ENCODE results near the gene LCE1A.

The LCE1A gene, protein sequence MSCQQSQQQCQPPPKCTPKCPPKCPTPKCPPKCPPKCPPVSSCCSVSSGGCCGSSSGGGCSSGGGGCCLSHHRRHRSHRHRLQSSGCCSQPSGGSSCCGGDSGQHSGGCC

GRCh38 chr1:152827173-152827572, at the start of gene LCE1A:
Gene LCE1A, plus strand, starts transcription at chr1:152827473. Its CDS starts 0 bp downstream, at chr1:152827473.
- DNase-seq, result no peak

DNA sequence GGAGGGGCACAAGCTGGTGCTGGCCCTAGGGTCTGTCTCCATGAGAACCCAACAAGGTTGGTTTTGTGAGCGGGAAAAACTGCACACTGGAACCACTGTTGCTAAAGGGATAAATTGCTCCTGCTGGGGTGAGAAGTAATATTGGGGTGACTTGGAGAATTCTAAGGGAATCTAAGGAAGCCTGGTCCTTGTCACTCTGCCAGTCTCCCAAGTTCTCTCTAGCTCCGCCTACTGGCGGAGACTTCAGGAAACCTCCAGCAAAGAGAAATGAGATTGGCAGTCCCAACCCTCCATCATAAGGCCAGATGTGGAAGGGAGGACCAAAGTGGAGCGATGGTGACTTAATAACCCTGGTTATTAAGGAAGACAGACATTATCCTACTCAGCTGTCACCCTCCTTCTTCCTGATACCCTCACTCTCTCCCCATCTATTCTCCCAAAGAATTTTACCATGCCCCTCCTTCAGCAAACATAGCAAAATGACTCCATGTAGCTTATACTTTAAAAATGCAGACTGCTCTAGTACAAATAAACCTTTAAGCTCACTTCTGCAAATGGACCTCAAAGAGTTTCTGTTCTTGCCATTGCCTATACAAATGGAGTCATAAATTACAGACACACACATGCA, 49.6 kb upstream of the LCE1A start:
- no peak for DNase-seq

- DNase-seq, result no peak
Measured at GRCh38 chr1:152783095-152783494, 44.2 kb upstream of the LCE1A start.

DNA sequence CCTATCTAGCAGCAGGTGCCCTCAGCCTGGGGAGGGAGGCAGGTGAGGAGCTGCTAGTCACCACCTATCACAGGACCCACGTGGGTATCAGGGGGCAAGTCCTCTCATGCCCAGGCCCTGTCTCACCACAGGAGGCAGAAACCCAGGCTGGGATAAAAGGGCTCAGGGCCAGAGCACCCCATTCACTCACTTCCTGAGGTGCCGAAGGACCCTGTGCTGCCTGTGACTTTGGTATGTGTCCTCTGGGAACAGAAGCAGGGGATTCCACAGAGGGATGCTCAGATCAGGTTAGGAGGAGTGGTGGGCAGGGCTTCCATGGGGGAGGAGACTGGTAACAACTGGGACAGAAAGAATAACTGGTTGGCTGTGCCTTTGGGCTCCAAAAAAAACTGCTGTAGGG, 41.2 kb upstream of the LCE1A start, which contains the start of gene LCE1E:
LCE1E (plus strand) TSS at position 181 of the 400 bp plus-strand sequence. CDS start 1,043 bp downstream, outside the sequence.
- no peak for DNase-seq

DNA sequence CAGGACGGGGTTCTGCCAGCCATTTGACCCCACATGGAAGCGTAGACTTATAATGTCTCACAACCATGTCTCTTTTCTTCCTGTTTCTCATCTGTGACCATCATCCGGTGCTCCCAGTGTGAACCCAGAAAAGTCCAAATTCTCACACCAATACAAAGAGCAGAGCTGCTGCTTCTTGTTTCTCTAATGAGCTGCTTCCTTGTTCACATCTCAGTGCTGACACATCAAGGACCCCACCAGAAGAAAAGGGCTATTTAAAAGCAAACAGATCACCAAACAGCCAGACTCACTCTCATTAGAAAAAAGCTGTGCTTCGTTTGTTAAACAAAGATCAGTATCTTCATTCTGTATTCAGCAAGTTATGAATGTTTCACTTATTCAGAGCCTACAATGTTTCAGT, 31.6 kb upstream of the LCE1A start:
- DNase-seq, result no peak

DNA sequence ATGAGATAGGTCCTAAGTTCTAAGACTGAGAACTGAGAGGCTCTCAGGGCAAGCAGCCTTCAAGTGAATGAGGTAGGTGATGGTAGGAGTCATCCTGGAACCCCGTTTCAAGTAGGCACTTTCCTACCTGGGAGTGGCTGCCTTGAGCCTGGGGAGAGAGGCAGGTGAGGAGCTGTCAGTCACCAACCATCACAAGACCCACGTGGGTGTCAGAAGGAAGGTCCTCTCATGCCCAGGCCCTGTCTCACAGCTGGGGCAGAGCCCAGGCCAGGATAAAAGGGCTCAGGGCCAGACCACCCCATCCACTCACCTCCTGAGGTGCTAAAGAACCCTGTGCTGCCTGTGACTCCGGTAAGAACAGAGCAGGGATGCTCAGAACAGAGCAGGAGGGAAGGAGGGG, 30.9 kb upstream of the LCE1A start, which contains the start of gene LCE1D:
LCE1D (plus strand) TSS at position 301 of the 400 bp plus-strand sequence. CDS start 1,074 bp downstream, outside the sequence.
- no peak for DNase-seq

GRCh38 chr1:152801333-152801732, 25.9 kb upstream of the LCE1A start:
- DNase-seq, result no peak

GRCh38 chr1:152806576-152806975, 20.7 kb upstream of the LCE1A start, which contains the start of gene LCE1C:
Gene LCE1C, minus strand, starts transcription at chr1:152806651. Its CDS starts 1,173 bp downstream, at chr1:152805478.
- no peak for DNase-seq

DNA sequence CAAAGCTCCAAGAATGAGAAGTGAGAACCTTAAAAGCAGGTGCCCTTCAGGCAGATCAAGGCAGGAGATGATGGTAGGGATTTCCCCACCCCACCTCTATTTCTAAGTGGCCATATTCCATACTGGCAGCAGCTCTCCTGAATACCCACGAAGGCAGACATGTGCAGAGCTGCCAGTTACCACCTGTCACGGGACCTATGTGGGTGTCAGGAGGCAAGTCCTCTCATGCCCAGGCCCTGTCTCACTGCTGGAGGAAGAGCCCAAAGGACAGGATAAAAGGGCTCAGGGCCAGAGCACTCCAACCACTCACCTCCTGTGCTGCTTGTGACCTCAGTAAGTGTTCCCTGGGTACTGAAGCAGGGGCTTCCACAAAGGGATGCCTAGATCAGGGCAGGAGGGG, 16.2 kb upstream of the LCE1A start:
- DNase-seq, result no peak

- no peak for DNase-seq
Measured at GRCh38 chr1:152811671-152812070, 15.6 kb upstream of the LCE1A start, which contains the start of gene LCE1B. Gene LCE1B, plus strand, starts transcription at chr1:152811971. Its CDS starts 476 bp downstream, at chr1:152812447.

- no peak for DNase-seq
Measured at GRCh38 chr1:152817309-152817708, 10.0 kb upstream of the LCE1A start.

GRCh38 chr1:152823294-152823693, 4.0 kb upstream of the LCE1A start:
- no peak for DNase-seq

DNA sequence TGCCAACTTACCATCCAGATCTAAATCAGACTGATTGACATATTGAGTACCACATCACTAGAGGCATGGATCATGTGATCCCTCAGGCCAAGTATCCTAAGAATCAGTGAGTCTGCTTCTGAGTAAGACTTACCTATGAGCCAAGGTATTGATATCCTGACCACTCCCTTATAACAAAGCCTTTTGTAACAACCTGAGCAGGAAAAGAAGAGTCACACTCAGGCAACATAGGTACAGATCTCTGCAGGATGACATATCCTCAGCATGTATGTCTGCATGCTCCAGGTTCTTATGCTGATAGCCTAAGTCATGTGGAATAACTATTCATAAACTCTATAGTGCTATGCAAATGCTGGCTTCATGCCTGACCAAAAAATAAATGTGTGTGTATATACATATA, 2.3 kb upstream of the LCE1A start:
- DNase-seq, result no peak

- DNase-seq, result no peak
Measured at GRCh38 chr1:152836870-152837269, 9.6 kb downstream of the LCE1A start.

DNA sequence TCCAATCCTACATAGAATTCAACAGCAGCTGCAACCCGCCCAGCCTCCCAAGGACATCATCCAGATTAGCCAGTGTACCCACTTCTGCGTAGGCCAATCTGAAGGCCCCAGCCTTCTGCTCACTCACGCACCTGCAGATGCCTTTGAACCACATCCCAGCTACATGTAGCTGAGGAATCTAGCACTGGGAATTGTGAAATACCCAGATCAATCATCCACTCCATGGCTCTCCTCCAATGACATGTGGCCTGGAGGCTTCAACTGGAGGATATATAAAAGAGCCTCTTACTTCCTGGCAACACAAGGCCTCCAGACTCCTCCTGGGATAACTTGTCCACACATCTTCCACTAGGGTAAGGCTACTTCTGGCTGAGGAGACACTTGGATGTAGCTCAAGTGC, 15.3 kb downstream of the LCE1A start, which contains the start of gene LCE6A:
LCE6A (plus strand) TSS at position 301 of the 400 bp plus-strand sequence. CDS start 665 bp downstream, outside the sequence.
- no peak for DNase-seq

- no peak for DNase-seq
Measured at GRCh38 chr1:152855661-152856060, 28.4 kb downstream of the LCE1A start.

DNA sequence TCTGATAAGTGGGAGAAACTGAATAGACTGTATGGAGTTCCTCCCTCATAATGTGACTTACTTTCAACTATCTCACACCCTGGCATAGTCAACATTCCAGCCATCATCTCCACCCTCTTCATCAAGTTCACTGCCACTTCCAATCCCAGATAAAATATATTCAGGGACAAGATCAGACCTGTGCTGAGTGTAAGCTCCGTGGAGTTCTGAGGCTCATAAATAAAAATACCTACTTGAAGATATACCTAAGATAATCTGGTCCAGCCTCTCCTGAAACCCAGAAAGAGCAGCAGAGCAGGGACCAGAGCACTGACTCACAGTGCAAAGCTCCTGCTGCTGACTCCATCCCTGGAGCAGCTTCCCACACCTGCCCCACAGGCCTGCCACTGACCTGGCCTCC, 30.8 kb downstream of the LCE1A start:
- DNase-seq, result no peak

DNA sequence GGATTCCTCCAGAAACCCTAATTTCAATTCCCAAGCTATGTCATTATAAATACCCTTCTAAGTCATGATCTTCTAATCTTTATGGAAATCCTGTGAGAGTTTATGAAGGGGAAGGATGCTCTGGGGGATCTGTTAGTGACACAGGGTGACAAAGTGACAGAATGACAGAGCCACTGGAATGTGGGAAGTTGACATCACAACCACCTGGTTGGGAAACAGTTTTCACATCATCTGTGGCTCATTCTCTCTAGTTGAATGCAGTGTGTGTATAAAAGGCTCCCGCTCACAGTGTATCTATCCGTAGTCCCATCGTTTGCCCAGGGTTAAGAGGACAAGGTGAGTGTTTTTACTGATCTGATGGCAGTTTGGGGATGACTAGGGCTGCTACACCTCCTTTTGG, 32.4 kb downstream of the LCE1A start, which contains the start of gene LCE7A:
LCE7A (plus strand) TSS at position 301 of the 400 bp plus-strand sequence. CDS start 702 bp downstream, outside the sequence.
- no peak for DNase-seq

- no peak for DNase-seq
Measured at GRCh38 chr1:152860129-152860528, 32.9 kb downstream of the LCE1A start.

GRCh38 chr1:152861374-152861773, 34.1 kb downstream of the LCE1A start:
- DNase-seq, result no peak

GRCh38 chr1:152864443-152864842, 37.2 kb downstream of the LCE1A start:
- DNase-seq, result no peak

- DNase-seq, result no peak
Measured at GRCh38 chr1:152866321-152866720, 39.0 kb downstream of the LCE1A start.

GRCh38 chr1:152869808-152870419, 42.6 kb downstream of the LCE1A start:
- DNase-seq, result peak; percentile 31 to 42

Data from stimulated activated CD4-positive, alpha-beta T cell treated with anti-CD3 and anti-CD28 coated beads, Interleukin-4, amount 100 ng/mL, for 4 hours (primary cell).